Activated naive CD4-positive, alpha-beta T cell (primary cell): ENCODE data around the gene STIM2.

Experiments used
- DNase-seq, 4 experiments: peaks; one replicate each; lab custom pipeline; 2025; lab: John Stamatoyannopoulos, UW

The STIM2 gene

DNA sequence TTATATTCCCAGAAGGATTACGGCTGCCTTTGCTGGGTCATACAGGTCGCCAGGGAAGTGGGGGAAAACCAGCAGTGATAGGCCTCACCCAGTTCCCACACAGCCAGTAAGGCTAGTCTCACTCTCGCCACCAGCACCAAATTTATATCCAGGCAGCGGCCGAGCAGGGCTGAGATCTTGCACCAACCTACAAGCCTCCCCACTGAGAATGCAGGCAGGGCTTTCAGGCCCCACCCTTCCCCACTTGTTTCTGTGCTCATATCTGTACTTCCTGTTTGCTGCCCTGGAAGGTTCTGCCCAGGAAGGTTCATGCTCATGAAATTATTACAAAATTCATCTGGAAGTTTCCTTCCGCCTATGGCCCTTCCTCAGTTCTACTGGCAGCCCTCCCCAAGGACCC, 179.7 kb downstream of the STIM2 start:
- DNase-seq: no peak

DNA sequence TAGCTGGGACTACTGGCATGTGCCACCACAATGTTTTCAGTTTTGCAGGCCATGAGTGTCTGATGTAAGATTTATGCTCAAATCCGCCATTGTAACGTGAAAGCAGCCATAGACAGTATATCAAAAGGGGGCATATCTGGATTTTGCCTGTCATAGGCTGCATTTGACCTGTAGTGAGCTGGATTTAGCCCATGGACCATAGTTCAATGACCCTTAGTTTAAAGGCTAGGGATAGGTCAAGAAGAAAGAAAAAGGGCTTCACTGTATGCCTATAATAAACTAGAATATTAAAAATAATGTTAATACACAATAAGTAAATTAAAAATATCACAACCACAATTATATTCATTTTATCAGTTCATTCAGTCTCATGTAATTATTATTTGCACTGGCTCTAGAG, 181.8 kb downstream of the STIM2 start:
- no peak for DNase-seq

DNA sequence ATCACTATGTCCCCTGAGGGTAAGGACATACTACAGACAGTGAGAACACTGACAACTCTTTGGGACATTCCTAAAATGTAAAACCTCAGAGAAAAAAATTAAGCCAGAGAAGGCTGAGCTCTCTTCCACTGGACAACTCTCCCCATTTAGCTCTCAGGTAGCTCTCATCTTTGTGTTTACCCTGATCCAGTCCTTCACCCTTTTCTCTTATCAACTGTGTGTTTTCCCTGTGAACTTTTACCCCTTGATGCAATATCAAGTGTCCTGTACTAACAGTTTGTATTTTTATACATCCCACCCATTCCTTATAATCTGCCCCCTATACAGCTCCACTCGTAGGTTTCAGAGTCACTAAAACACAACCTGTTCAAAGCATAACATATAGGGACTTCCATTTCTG, 182.6 kb downstream of the STIM2 start:
- DNase-seq: no peak

DNA sequence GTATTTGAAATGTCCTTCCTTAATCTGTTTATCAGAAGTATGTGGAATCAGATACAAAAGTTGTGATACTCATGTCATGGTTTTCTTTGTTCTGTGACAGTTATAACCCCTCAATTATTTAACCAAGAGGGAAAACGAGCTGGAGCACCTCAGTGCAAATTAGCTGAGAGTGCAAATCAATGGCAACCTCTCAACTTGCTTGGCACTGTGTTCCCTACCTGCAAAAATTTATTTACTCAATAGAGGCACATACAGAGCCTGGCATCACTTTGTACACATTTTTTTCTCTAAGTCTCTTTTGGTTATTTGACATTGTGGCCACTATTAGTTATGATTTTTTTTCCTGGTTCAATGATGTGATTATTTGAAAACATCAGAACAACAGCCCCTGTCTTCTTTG, 186.2 kb downstream of the STIM2 start:
- DNase-seq: no peak

DNA sequence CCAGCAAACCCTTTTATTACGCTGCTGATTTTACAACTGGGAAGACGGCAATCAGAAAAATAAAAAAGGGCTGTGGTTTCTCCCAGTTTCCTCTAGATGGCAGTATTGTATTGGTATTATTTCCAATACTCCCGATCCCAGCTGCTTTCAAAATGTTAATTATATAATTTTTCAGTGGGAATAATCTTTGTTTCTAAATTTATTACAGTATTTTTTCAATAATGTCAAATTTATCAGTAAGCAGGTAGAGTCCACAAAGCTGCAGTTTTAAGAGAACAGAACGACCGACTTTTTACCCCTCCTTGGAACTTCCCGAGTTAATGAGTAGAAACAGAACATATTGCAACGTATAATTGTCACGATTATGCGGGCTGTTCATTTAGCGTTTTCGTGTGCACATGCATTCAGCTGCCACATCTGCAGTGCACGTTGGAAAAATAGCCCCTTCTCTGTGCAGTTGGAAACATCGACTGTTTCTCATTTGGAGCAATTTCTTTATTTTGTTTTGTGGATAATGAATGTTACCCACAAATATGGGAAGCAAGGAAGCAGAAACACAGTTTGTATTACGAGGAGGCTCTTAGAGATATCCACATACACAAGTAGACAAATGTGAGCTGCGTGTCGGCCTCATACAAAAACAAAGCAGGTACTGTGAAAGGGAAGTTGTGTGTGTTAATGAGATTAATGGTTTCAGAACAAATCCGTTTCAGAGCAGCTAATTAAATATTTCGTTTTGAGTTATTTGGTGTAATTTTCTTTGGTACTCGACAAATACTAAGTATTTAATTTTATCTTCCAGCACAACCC, 188.0 kb downstream of the STIM2 start:
- DNase-seq: no peak

DNA sequence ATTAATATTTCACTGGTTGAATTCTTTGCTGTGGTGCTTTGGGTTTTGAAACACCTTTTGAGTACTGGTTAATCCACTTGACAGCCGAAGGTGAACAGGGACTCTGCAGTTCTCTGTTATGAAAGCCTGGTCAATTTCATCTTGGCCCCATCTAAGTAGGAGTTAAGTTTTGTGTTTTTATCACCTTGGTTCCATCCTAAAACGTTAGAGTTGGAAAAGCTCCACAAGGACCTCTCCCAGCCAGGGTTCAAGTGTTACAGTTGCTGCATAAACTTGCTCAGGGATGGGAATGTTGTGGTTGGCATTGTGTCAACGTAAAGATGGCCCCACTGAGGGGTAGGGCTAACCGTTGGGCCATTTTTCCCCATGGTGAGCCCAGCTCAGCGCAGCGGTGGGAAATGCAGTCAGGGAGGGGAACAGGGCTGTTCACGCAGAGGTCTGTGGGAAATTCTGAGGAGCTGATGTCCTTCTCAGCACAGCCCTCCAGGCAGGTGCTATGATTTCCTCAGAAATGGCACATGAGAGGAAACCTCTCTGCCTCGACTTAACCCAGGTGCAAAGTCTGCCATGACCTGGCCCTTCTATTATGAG, 188.7 kb downstream of the STIM2 start:
- DNase-seq: no peak

DNA sequence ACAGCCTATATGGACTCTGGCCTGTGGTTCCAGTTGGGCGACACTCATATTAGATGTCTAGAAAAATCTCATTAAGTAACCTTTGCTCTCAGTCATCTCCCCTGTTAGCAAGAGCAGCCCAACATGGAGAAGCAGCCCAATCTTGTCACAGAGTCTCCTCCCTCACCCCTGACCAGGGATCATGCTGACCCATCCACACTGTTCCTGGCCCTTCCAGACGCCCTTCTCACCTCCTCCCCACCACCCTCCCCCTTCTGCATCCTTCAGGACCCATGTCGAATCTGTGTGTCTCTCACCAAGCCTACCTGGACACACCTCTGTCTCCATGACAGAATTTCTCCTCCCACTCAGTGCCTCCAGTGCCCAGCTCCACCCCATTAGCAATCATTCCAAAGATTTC, 190.1 kb downstream of the STIM2 start:
- DNase-seq: no peak

DNA sequence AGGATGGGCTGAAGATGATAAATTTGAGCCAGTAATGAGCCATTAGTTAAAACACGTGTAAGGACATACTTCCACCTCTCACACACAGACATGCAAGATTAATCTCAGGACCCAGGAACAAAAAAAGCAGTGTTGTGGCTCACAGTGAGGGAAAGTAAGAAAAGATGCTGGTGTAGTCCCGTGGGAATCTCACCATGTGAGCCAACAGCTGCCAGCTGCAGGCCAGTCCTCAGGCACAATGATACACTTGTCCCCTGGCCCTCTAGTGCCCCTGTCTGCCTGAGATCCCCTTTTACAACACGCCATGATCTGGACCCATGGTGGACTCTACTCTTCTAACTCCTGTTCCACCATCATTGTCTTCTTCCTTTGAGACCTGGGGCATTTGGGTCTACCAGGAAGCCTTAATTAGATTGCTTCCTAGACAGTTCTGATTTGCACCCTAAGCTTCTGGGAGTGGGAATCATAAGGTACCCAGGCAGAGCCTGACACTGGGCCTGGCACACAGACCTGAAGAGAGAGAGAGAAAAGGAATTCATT, 194.7 kb downstream of the STIM2 start:
- no peak for DNase-seq

DNA sequence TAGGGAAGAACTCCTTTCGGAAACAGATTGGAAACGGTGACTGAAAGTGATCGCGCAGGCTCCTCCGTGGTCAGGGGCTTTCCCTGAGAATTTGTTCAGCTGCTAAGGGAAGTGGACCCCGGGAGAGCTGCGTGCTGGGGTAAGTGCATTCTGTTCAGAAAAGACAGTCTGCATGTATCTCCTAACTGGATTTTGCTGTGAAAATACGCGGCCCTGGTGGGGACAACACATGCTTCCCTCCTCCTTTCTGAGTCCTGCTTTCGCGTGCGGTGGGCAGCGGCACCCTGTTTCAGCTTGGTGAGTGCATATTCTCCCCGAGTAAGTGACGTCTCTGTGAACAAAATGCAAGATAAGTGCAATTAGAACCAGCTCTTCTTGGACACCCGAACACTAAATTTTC, 195.6 kb downstream of the STIM2 start:
- DNase-seq: no peak

DNA sequence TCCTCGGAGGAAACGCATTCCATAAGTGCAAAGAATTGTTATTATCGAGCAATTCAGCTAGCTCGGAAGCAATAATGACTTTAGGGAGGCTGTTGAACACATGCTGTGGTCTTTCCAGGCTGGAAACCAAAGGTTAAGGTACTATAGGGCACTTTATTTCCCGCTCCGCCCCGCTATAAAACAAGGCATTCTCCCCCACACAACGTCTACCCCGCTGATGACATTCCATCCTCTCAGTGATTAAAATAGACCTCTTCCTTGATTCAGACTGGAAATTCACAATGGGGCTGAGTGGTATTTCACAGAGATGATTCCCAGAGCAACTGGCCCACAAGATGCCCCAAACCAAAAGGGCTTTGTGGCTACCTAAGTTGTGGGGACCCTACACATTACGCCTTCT, 196.4 kb downstream of the STIM2 start:
- no peak for DNase-seq

DNA sequence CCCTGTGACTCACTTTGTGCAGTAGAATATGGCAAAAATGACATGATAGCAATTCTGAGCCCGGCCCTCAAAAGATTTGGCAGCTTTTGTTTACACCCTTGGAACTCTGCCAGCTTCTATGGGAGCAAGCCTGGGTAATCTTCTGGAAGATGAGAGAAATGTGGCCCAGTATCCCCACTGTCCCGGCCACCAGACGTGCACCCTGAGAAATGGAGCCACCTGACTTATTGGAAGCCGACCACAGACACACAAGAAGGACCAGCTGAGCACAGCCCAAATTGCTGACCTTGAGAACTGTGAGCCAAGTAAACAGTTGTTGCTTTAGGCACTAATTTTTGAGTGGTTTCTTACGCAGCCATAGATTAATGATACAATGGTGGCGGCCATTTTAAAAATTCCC, 197.0 kb downstream of the STIM2 start:
- no peak for DNase-seq

DNA sequence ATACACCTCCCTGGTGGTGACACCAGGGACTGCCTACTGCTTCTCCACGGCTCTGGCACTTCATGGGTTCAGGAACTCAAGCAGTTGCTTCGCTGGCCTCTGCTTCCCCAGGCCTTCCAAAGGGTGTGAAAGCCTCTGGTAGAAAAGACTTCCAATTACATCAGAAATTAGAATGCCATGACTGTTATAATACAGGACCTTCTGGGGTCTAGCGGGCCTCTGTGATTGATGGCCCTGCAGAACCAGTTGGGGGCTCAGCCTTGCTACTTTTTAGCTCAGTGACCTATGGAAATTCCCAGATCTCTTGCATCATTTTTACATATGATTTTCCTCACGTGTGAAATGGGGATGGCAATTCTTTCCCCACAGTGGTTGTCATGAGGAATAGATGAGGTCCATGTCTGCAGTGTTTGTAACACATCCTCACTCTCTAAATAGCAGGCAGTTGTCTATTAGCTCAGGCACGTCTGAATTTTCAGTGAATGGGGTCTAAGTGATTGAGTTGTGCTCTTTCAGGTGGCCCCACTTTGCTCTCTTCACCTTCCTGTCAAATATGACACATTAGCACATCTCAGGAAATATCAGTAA, 198.3 kb downstream of the STIM2 start:
- no peak for DNase-seq

DNA sequence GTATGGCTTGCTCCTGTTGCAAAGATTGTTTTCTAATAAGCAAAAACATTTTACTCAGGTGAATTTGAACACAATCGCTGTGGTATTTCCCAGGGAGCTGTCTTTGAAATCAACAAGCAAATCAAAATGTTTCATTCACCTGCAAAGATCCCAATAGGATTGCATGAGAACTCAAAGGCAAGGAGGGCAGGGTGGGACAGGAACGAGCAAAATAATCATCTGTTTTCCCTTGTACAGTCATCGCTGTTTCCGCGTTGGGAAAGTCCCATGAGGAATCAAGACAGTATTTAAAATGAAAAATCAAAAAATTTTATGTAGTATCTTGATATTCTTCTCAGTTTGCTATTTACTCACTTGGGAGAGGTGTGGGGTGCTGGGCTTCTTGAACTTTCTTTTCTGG, 198.8 kb downstream of the STIM2 start:
- no peak for DNase-seq

DNA sequence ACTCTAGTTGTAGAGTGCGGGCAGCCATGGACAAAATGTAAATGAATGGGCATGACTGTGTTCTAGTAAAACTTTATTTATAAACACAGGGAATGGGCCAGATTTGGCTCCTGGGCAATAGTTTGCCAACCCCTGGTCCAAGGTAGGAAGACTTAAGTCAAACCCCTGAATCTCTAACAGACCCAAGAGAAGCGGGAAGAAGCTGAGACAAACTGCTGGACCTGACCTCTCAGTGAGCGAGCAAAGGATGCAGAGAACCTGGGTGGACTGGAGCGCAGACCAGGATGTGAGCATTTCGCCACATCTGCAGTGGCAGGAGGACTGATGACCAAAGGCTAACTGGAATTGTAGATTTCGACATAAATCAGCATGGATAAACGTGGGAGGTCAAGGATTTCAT, 201.6 kb downstream of the STIM2 start:
- DNase-seq: no peak

DNA sequence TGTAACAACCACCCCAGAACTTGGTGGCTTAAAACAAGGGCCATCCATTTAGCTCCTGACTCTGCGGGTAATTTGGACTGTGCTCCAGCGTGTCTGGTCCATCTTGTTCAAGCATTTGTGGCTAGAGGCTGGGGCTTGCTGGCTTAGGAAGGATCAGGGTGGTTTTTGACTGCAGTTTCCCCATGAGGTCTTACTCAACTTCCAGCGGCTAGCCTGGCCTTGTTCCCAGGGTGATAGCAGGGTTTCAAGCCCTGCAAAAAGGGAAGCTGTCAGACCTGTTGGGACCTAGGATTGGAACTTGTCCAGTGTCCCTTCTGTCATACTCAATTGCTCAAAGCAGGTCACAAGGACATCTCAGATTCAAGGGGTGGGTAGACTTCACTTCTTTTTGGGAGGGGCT, 205.9 kb downstream of the STIM2 start:
- DNase-seq: no peak

DNA sequence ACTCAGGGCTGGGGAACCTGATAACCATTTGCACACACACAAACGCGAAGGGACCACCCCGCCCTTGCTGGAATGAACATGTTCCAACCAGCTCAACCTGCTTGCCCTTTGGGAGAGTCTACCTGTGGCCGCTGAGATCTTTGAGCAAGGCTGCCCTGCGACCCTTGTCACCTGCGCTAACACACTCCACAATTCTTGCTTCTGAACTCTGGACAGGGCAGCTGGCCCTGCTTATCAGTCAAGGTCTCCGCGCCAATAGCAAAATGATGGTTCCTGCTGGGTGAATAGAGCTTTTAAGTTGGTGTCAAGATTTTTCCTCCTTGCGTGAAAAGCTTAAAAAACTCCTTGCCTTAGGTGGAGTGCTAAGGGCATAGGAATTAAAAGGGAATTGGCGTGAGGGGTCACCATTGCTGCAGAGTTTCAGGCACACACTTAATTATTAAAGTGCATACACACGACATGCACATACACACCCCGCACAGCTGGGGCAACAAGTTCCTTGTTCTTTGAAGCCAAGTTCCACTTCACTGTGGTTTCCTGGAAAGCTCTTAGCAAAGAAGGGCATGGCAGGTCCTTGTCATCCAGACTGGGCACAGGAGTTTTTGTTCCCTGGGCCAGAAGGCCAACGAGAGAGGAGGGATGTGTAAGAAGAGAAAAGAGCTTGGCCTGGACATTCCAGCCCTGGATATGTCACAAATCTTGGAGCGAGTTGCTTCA, 207.7 kb downstream of the STIM2 start:
- no peak for DNase-seq
